ENCODE results near the gene SMAD7.
A peak's percentile ranks its signal among the peaks of the same experiment; 100 is the strongest.

Gene SMAD7

DNA sequence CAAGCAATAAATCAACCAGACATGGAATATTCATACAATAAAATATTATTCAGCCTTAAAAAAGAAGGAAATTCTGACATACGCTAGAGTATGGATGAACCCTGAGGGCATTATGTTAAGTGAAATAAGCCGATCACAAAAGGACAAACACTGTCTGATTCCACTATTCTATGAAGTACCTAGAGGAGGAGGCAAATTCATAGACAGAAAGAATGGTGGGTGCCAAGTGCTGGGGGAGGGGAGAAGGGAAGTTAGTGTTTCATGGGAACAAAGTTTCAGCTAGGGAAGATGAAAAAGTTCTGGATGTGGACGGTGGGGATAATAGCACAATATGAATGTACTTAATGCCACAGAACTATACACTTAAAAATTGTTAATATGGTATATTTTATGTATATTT lies 19.8 kb downstream of the SMAD7 start:
- Histone ChIP-seq H3K4me1 (ENCODE audit: control insufficient read depth, insufficient read depth, low read length) (peaks cover 84% of the 10 kb centered on the region), H3K27me3 (ENCODE audit: control insufficient read depth, insufficient read depth, low read length) (no peaks in the 10 kb centered on the region), H3K4me2 (ENCODE audit: low read length) (no peak overlapping the region), H3K9ac (ENCODE audit: low read depth, low read length) (peak overlapping the region; percentile 78), H3K4me3 (ENCODE audit: low read length) (no peak overlapping the region), H3K9me3 (replicated peaks; ENCODE audit: low read length) (no peaks in the 10 kb centered on the region), H3K36me3 (ENCODE audit: insufficient read depth, low read length) (peaks cover 50% of the 10 kb centered on the region)

DNA sequence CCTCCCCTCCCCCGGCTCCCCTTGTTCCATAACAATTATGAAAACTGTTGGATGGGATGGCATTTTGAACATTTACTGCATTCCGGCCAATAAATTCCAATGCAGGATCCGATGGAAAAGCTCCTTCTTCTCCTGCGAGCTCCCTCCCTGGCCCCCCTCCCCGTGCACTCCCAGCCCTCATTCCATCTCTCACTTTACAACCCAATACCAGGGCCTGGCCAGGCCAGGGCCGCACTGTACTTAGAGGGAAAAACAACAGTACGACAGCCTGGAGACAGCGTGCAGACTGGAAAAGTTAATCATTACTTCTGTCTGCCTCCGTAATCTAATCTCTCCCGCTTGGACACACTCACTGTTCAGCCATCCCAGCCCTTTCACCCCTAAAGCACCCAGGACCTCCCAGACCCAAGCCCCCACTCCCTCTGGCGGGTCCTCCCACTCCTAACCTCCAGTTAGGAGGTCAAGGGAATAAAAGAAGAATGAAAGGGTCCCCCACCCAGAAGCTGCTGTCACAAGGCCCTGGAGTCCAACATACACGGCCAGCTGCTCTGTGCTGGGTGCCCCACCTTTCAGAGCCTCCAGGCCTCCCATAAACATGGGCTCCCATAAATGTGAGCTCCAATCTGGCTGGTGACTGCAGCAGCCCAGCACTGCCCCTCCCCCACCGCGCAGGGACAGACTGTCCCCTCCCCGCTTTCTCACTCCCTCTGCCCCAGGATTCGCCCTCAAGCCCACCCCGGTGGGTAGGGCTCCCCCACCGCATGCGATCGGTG lies 20.6 kb downstream of the SMAD7 start:
- Histone ChIP-seq H3K36me3 (ENCODE audit: insufficient read depth, low read length) (peaks cover 42% of the 10 kb centered on the region), H3K9me3 (replicated peaks; ENCODE audit: low read length) (no peaks in the 10 kb centered on the region), H3K4me3 (ENCODE audit: low read length) (peak overlapping the region; percentile 46), H3K27me3 (ENCODE audit: control insufficient read depth, insufficient read depth, low read length) (no peaks in the 10 kb centered on the region), H3K9ac (ENCODE audit: low read depth, low read length) (peak overlapping the region; percentile 78), H3K4me2 (ENCODE audit: low read length) (peak overlapping the region; percentile 70), H3K4me1 (ENCODE audit: control insufficient read depth, insufficient read depth, low read length) (peaks cover 79% of the 10 kb centered on the region)

DNA sequence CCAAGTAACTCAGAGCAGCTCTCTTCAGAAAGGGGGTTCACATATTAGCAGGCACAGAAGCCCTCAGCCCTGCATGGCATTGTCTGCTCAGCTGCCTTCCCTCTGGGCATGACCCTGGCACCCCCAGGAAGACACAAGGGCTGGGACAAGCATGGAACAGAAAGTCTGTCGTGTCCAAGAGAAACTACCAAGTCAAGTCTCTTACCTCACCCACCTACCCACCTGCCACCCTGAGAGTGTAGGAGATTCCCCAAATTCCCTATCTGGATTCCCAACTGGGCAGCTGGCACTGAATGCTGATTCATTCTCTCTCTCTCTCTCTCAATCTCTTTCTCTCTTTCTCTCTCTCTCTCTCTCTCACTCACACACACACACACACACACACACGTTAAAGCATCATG lies 21.6 kb downstream of the SMAD7 start:
- Histone ChIP-seq H3K4me3 (ENCODE audit: low read length) (peak overlapping the region; percentile 15), H3K36me3 (ENCODE audit: insufficient read depth, low read length) (peaks cover 38% of the 10 kb centered on the region), H3K9ac (ENCODE audit: low read depth, low read length) (peak overlapping the region; percentile 78), H3K4me2 (ENCODE audit: low read length) (peak overlapping the region; percentile 70), H3K9me3 (replicated peaks; ENCODE audit: low read length) (no peaks in the 10 kb centered on the region), H3K4me1 (ENCODE audit: control insufficient read depth, insufficient read depth, low read length) (peaks cover 78% of the 10 kb centered on the region), H3K27me3 (ENCODE audit: control insufficient read depth, insufficient read depth, low read length) (no peaks in the 10 kb centered on the region)

DNA sequence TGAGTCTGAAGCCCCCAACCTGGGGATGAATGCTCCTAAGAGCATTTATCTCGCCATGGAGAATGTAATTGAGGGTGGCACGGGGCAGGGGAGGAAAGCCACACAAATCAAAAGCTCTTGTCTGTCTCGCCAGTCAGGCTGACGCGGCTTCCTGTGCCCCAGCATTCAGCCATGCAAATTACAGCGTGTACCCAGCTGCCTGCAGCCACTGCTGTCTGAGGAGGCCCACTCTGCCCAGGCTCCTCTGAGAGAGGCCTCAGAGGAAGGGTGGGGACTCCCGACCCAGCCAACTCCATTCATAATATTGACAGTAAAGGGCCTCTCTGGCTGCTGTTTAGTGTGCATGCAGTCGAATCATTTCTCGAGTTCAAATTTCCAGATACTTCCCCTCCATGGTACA lies 22.0 kb downstream of the SMAD7 start:
- Histone ChIP-seq H3K36me3 (ENCODE audit: insufficient read depth, low read length) (peaks cover 34% of the 10 kb centered on the region), H3K9ac (ENCODE audit: low read depth, low read length) (peak overlapping the region; percentile 78), H3K4me2 (ENCODE audit: low read length) (peak overlapping the region; percentile 70), H3K9me3 (replicated peaks; ENCODE audit: low read length) (no peaks in the 10 kb centered on the region), H3K4me1 (ENCODE audit: control insufficient read depth, insufficient read depth, low read length) (peaks cover 77% of the 10 kb centered on the region), H3K27me3 (ENCODE audit: control insufficient read depth, insufficient read depth, low read length) (no peaks in the 10 kb centered on the region), H3K4me3 (ENCODE audit: low read length) (peak overlapping the region; percentile 15)

DNA sequence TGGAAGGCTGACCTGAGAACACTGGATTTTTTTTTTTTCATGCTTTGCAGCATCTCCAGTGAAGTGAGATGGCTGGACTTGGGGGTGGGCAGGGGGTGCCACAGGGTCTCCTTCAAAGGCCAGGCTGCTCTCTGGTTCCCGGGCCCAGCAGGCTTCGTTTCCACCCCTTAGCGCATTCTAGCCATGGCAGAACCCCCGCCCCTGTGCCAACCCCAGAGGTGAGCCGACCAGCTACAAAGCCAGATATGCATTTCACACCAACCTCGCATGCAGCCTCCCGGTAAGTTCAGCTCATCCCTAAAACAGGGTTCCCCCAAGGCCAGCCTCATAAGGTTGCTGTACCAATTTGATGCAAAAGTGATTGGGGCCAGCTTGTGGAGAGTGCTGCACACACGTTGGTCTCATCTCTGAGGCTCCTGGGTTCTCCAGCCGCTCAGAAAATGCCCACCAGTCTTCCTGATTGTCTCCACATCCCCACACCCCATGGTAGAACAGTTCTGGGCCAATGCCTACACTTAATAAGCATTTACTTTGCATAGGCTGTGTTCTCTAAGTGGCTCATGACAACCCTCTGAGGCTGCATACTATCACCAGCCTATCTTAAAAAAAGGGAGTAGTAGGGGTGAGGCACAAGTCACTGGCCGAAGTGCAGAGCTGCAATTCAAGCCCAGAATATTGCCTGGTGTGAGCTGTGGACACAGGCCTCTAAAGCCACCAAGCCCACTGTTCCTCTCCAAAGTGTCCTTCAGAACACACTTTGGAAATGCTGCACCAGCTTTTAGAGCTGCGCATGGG lies 23.3 kb downstream of the SMAD7 start:
- H3K4me1 ChIP-seq (ENCODE audit: control insufficient read depth, insufficient read depth, low read length): peaks cover 77% of the 10 kb centered on the region
- H3K9me3 ChIP-seq (replicated peaks; ENCODE audit: low read length): no peaks in the 10 kb centered on the region

DNA sequence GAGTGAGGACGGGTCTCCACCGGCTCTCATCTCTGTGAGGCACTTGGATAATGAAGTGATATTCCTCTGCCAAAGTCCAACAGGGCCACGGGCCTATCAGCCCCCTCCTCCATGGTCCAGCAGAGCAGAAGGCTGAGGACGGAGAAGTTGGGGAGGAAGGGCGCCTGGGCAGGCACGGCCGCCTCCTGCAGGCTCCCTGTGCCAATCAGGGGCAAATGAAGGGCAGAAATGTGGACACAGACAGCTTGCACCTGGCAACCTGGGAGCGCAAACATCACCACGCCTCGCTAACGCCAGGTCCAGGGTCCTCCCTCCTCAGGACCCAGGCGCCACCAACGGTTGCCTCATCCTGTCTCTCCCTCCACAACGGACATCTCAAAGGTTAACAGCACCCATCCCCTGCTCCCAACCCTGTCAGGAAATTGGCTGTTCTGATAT lies 24.3 kb downstream of the SMAD7 start:
- H3K4me1 ChIP-seq (ENCODE audit: control insufficient read depth, insufficient read depth, low read length): peaks cover 77% of the 10 kb centered on the region
- no peak overlapping the region for H3K4me2 ChIP-seq (ENCODE audit: low read length)
- H3K36me3 ChIP-seq (ENCODE audit: insufficient read depth, low read length): peaks cover 36% of the 10 kb centered on the region
- no peaks in the 10 kb centered on the region for H3K27me3 ChIP-seq (ENCODE audit: control insufficient read depth, insufficient read depth, low read length)
- H3K4me3 ChIP-seq (ENCODE audit: low read length): no peak overlapping the region
- H3K9ac ChIP-seq (ENCODE audit: low read depth, low read length): no peak overlapping the region
- no peaks in the 10 kb centered on the region for H3K9me3 ChIP-seq (replicated peaks; ENCODE audit: low read length)

More for the DNA sequence above, 23.3 kb downstream of the SMAD7 start:
- no peaks in the 10 kb centered on the region for H3K27me3 ChIP-seq (ENCODE audit: control insufficient read depth, insufficient read depth, low read length)
- H3K9ac ChIP-seq (ENCODE audit: low read depth, low read length): peak overlapping the region; percentile 78
- H3K36me3 ChIP-seq (ENCODE audit: insufficient read depth, low read length): peaks cover 34% of the 10 kb centered on the region
- H3K4me2 ChIP-seq (ENCODE audit: low read length): no peak overlapping the region
- no peak overlapping the region for H3K4me3 ChIP-seq (ENCODE audit: low read length)

DNA sequence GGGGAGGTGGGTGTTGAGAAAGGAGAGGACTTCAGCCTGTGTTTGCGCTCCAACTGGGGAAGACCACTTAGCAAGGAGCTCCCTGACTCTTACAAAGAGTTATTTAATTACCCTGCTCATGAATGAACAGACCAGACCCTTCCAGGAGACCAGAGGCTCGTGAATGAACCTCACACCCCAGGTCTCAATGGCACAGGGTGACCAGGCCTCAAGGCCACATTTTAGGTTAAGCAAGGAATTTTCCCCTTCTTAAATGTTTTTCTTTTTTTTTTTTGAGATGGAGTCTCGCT lies 25.3 kb downstream of the SMAD7 start:
- H3K4me1 ChIP-seq (ENCODE audit: control insufficient read depth, insufficient read depth, low read length): peaks cover 77% of the 10 kb centered on the region
- H3K27me3 ChIP-seq (ENCODE audit: control insufficient read depth, insufficient read depth, low read length): no peaks in the 10 kb centered on the region
- no peak overlapping the region for H3K9ac ChIP-seq (ENCODE audit: low read depth, low read length)
- H3K9me3 ChIP-seq (replicated peaks; ENCODE audit: low read length): no peaks in the 10 kb centered on the region
- H3K36me3 ChIP-seq (ENCODE audit: insufficient read depth, low read length): peaks cover 46% of the 10 kb centered on the region
- no peak overlapping the region for H3K4me2 ChIP-seq (ENCODE audit: low read length)
- no peak overlapping the region for H3K4me3 ChIP-seq (ENCODE audit: low read length)

DNA sequence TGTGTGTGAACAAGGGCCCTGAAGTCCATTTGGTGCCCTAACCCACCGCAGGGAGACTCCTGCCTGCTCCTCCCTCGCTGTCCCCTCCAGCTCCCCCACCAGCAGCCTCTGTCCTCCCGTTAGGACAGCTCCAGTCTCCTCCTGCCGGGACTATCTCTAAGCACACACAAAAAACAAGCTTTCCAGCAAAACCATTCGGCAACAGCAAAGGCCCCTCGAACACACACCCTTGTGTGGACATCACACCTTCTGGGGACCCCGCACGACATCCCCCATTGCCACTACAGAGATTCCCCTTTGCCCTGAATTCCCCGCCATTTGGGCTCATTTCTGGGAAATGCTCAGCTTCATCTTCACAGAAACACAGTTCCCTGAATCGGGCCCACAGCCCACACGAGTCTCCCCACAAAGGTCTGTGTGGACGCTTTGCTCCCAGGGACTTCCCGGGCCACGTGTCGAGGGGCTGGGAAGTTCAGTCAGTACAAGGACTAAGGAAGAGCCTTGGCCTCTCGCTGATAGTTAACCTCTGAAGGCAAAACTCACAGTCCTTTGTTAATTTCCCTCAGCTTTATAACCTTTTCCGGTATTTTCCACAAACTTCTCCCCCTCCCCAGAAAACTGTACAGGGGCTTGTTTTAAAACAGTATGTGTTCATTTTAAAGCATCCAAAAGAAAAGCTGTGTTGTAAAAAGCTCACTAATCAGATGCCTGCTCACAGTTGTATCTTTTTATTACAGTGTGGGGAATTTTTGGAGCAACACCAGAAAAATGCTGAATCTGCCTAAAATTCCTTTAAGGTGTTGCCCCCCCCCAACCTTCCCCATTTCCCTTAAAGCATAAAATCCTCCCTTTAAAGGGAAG lies 25.9 kb downstream of the SMAD7 start:
- Histone ChIP-seq H3K9ac (ENCODE audit: low read depth, low read length) (peak overlapping the region; percentile 11), H3K36me3 (ENCODE audit: insufficient read depth, low read length) (peaks cover 50% of the 10 kb centered on the region), H3K4me3 (ENCODE audit: low read length) (no peak overlapping the region), H3K4me2 (ENCODE audit: low read length) (no peak overlapping the region), H3K9me3 (replicated peaks; ENCODE audit: low read length) (no peaks in the 10 kb centered on the region), H3K4me1 (ENCODE audit: control insufficient read depth, insufficient read depth, low read length) (peaks cover 75% of the 10 kb centered on the region), H3K27me3 (ENCODE audit: control insufficient read depth, insufficient read depth, low read length) (no peaks in the 10 kb centered on the region)

DNA sequence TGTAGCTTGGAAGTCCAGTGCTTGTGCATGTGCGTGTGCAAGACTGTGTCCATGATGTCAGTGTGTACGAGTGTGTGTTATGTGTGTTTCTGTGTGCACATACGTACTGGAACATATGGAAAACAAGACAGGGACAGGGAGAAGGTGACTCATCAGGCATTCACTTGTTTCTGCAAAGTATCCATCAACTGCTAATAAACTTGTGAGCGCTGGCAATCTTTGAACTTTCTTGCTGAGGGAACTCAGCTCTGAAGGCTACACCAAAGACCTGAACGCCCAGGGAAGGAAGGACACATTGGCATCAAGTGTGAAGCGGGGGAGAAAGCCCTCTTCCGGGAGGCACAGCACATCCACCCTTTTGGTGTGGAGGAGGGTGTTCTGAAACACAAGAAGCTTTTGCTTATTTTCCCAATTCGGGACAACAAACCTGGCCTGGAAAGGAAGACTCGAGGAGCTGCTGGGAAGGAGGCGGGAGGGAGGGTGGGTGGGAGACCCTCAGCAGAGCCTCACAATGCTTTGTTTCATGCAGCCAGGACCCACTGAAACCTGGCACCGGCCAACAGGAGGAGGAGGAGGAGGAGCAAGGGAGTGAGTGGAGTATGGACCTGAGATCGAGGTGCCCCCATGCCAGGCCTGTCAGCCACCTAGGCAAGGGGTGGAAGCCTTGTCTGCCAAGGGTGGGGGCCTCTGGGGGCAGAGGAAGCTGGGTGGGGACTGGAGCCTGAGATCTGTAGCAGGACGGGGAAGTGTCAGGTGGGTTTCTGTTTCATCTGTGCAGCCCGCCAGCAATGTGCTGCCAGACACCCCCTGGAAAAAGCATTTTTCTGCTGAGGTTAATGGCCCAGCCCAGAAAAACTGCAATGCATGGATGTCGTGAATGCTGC lies 26.8 kb downstream of the SMAD7 start:
- no peak overlapping the region for H3K9ac ChIP-seq (ENCODE audit: low read depth, low read length)

DNA sequence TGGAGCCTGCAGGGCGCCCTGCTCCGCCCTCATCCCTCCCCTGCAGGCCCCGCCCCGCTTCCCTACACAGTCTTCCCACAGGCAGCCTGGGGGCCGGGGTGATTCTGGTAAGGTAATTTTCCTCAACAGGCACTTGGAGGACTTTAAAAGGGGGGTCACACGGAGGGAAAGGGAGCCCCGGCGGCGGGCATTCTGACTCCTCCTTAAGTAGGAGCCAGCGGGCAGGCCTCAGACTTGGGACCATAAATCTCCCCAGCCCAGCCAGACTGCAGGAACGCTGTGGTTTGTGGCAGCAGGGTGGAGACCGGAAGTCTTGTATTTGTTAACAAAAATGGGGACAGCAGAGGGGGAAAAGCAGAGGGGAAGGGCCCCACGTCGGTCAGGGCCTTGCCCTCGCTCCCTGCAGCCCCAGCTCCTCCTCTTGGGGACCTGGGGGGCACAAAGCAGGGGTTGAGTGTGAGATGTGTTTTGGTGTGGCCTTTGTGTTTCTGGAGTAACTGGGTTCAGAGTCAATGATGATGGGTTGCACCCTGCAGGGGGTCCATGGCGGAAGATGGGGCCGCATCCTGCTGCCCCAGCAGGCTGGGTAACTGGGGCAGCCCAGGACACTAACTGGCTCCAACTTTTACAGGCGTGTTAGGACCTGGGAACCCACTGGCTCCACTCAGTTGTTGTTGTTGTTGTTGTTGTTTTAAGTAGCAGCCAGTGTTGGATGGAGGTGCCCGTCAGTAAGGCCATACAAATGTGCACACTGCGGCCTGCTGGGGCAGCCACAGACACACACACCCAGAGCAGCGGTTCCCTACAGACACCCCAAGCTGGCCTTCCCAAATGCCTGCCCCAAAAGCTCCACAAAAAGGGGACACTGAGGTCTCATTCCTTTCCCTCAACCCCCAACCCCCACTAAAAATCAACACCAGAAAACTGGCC lies 27.7 kb downstream of the SMAD7 start:
- Histone ChIP-seq H3K9ac (ENCODE audit: low read depth, low read length) (peak overlapping the region; percentile 39), H3K9me3 (replicated peaks; ENCODE audit: low read length) (no peaks in the 10 kb centered on the region), H3K4me1 (ENCODE audit: control insufficient read depth, insufficient read depth, low read length) (peaks cover 64% of the 10 kb centered on the region), H3K27me3 (ENCODE audit: control insufficient read depth, insufficient read depth, low read length) (no peaks in the 10 kb centered on the region), H3K4me3 (ENCODE audit: low read length) (peak overlapping the region; percentile 46), H3K4me2 (ENCODE audit: low read length) (peak overlapping the region; percentile 39), H3K36me3 (ENCODE audit: insufficient read depth, low read length) (peaks cover 60% of the 10 kb centered on the region)

More for the DNA sequence above, 26.8 kb downstream of the SMAD7 start:
- Histone ChIP-seq H3K4me1 (ENCODE audit: control insufficient read depth, insufficient read depth, low read length) (peaks cover 70% of the 10 kb centered on the region), H3K36me3 (ENCODE audit: insufficient read depth, low read length) (peaks cover 59% of the 10 kb centered on the region), H3K4me3 (ENCODE audit: low read length) (no peak overlapping the region), H3K27me3 (ENCODE audit: control insufficient read depth, insufficient read depth, low read length) (no peaks in the 10 kb centered on the region), H3K4me2 (ENCODE audit: low read length) (no peak overlapping the region), H3K9me3 (replicated peaks; ENCODE audit: low read length) (no peaks in the 10 kb centered on the region)

Data from skeletal muscle satellite cell (primary cell).